AG09309 (cell line): ENCODE data around the gene PPP1R27.

ENCODE experiments used
- DNase-seq: peaks from one replicate; pipeline ENCODE4 v3.0.0-alpha.2; 2010; ENCODE audit warnings: low read depth
- H3K4me3 ChIP-seq: 2 replicates; pipeline ENCODE4 v1.5.1; 2011; ENCODE audit warnings: mild to moderate bottlenecking, low read depth, low read length, moderate library complexity; ENCODE audit not compliant: control insufficient read depth
- TF ChIP-seq, protein P1 (sequence below): IDR thresholded peaks from 2 replicates; pipeline ENCODE4 v1.5.1; 2011; ENCODE audit warnings: mild to moderate bottlenecking, low read depth, low read length, inconsistent platforms; ENCODE audit not compliant: insufficient read depth, control insufficient read depth; ENCODE audit errors: missing control alignments

Gene PPP1R27

DNA sequence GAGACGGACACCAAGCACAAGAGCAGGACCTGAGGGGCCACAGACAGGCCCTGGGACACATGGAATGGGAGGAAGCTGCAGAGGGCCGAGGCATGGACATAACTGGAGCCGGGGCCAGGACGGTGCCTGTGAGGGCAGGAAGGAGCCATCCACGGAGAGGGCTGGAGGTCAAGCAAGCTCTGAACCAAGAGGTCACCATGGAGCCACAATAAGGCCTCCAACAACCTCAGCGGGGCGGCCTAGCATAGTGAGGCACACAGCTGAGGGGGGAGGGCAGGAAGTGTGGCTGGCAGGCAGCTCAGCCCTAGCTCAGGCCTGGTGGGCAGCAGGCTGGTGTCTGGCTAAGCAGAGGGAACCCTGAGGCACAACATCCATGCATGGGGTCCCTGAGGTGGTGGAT lies 6.2 kb downstream of the PPP1R27 start:
- no peak overlapping the region for H3K4me3 ChIP-seq
- no peak for DNase-seq
- TF ChIP-seq, protein P1, sequence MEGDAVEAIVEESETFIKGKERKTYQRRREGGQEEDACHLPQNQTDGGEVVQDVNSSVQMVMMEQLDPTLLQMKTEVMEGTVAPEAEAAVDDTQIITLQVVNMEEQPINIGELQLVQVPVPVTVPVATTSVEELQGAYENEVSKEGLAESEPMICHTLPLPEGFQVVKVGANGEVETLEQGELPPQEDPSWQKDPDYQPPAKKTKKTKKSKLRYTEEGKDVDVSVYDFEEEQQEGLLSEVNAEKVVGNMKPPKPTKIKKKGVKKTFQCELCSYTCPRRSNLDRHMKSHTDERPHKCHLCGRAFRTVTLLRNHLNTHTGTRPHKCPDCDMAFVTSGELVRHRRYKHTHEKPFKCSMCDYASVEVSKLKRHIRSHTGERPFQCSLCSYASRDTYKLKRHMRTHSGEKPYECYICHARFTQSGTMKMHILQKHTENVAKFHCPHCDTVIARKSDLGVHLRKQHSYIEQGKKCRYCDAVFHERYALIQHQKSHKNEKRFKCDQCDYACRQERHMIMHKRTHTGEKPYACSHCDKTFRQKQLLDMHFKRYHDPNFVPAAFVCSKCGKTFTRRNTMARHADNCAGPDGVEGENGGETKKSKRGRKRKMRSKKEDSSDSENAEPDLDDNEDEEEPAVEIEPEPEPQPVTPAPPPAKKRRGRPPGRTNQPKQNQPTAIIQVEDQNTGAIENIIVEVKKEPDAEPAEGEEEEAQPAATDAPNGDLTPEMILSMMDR, result no peak

DNA sequence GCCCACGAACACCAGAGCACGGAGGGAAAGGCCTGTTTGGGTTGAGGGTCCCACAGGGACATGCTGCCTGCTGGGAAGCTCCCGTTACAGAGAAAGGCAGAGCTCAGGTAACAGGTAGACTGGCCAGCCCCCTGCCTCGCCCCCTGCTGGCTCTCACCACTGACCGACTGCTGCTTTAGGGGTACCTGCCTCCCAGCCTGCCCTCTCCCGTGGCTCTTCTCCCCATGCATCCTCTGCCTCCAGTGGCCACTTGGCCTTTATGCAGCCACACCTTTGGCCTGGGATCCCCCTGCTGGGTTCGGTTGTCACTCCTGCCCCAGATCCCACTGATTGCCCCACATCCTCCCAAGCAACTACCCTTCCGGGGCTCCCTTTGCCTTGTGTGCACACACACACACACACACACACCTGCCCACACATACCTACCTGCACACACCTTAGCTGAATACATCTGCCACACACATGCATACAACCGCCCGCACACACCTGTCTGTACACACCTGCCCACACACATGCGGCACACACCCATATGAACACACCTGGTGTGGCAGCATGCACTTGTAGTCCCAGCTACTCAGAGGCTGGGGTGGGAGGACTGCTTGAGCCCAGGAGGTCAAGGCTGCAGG lies 8.9 kb downstream of the PPP1R27 start:
- DNase-seq, result no peak
- TF ChIP-seq, protein P1, result no peak
- H3K4me3 ChIP-seq, result no peak overlapping the region

DNA sequence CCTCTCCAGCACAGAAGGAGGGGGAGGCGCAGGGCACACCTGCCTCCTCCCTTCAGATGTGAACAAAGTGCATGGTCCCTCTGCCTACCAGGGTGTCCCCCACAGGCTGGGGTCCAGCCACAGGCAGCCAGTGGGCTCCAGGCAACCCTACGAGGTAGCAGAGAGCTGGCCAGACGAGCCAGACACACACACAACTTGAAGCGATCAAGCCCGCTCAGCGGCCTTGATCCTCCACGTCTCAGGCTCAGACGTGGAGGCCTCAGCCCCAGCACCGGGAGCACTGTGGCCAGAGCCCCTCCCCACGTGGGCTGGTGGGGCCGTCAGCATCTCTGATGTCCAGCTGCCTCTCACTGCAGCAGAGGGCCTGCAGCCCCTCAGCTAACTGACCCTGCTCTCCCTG lies 10.3 kb downstream of the PPP1R27 start:
- DNase-seq, result no peak
- no peak overlapping the region for H3K4me3 ChIP-seq
- TF ChIP-seq, protein P1, result no peak

DNA sequence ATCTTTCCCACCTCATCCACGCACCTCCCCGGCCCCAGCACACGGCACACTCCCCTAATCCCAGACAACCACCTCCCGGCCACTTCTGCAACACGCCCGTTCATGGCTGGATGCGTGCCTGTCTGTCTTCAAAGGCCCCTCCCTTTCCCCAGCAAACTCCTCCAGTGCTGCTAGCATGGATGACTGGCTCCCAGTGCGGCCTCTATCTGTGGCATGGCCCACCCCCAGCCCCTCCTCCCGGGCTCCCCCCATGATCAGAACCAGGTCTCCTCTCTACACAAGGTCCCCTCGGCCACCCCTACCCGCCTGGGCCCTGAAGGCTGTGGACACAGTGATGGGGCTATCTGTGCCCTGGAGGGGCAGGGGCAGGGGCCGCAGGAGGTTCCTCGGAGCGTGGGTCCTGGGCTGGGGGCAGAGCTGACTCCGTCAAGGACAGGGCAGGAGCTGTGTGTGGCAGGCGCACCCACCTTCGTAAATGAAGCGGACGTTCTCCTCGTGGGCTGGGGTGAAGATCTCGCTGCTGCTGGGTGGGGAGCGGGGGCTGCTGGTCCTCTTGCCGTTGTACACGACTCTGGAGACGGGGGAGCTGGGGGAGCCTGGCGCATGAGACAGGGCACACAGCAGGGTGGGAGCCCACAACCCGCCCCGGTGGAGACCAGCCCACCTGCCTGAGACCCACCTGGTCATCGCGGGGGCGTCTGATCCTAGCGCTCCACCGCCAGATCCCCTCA lies 10.9 kb downstream of the PPP1R27 start:
- TF ChIP-seq, protein P1, result no peak
- no peak overlapping the region for H3K4me3 ChIP-seq
- DNase-seq, result no peak

DNA sequence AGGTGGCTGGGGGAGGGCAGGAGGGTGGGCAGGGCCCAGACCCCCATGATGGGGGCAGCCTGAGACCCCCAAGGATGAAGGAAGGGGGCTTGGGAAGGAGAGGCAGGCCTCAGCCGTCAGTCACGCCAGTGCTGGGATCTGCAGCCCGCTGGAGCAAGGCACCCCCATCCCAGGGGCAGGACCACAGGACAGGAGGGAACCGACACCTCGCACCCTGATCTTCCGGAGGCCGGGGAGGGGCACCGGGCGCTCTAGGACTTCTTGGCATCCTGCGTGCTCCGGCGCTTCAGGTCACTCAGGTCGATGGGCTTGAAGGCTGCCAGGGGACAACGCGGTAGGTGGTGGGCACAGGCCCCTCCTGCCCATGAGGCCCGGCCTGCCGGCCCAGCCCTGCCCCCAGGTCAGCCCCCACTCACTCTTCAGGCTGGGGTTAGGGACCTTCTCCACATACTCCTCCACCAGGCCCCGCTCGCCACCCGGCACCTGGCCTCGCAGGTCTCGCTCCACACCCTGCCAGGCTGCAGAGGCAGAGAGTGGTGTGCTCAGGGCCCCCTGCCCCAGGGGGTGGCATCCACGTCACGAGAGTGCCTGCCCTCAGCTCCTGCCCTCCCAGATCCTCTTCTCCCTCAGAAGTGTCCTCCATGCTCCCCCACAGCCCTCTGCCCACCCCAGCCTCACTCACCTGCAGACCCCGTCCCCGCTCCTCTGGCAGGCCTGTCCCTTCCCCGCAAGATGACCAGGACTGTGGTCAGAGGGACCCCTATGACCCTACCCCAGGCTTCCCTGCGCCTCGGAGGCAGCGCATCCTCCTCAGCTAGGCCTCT lies 11.6 kb downstream of the PPP1R27 start:
- TF ChIP-seq, protein P1, result no peak
- DNase-seq, result no peak
- no peak overlapping the region for H3K4me3 ChIP-seq

DNA sequence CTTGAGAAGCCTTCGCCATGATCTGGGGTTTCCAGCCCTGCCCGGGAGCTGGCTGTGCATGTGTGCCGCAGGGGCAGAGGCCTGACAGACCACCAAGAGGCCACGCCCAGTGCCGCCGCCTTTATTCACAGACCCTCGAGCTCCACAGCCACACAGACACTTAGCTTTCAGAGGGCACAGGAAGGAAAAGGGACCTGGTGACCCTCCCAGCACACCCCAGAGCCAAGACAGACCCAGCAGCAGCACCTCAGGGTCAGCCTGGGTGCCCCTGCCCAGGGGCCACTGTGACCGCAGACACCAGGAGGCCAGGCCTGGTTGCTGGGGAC lies 12.6 kb downstream of the PPP1R27 start:
- TF ChIP-seq, protein P1, result no peak
- no peak overlapping the region for H3K4me3 ChIP-seq
- DNase-seq, result no peak
